Aorta (tissue), 5 donors: Measurements from ENCODE around the gene IKZF5. TPM values are rescaled to one million over a fixed set of nuclear protein-coding genes. Genes with fewer than 3 reads are reported as not detected.

Source experiments
- ATAC-seq: fragments of 200-7000 bp; cut with Tn5 transposase; one replicate; pipeline ENCODE4 v1.9.1; 2022; ENCODE audit warnings: moderate library complexity; ENCODE audit not compliant: low FRiP score
- DNase-seq, 2 donors: peaks; one replicate each; pipeline ENCODE4 v3.0.0-alpha.2; 2020
- H3K27ac ChIP-seq, 2 donors: one replicate each; pipeline ENCODE4 v1.5.1; 2013; ENCODE audit warnings: low read length in 2 of 2, mild to moderate bottlenecking in 2 of 2, moderate library complexity in 2 of 2, control low read depth in 1 of 2, inconsistent platforms in 1 of 2, low read depth in 1 of 2
- H3K27me3 ChIP-seq, 2 donors: one replicate each; pipeline ENCODE4 v1.6.1; 2013; ENCODE audit warnings: control low read depth in 1 of 2, low read length in 1 of 2, mild to moderate bottlenecking in 1 of 2, moderate library complexity in 1 of 2; ENCODE audit not compliant: insufficient read depth in 2 of 2, control insufficient read depth in 1 of 2
- H3K36me3 ChIP-seq, 2 donors: one replicate each; pipeline ENCODE4 v1.6.1; 2013; ENCODE audit warnings: control low read depth in 1 of 2, low read length in 1 of 2, mild to moderate bottlenecking in 1 of 2; ENCODE audit not compliant: insufficient read depth in 2 of 2, control insufficient read depth in 1 of 2
- H3K4me1 ChIP-seq, 2 donors: one replicate each; pipeline ENCODE4 v1.6.1; 2013; ENCODE audit warnings: low read length in 2 of 2, control low read depth in 1 of 2, mild to moderate bottlenecking in 1 of 2, moderate library complexity in 1 of 2; ENCODE audit not compliant: insufficient read depth in 2 of 2, control insufficient read depth in 1 of 2
- H3K4me3 ChIP-seq, 2 donors: one replicate each; pipeline ENCODE4 v1.5.1; 2013; ENCODE audit warnings: low read length in 2 of 2, control low read depth in 1 of 2, mild to moderate bottlenecking in 1 of 2
- H3K9me3 ChIP-seq: one replicate; pipeline ENCODE4 v1.6.1; 2013; ENCODE audit warnings: mild to moderate bottlenecking, low read length; ENCODE audit not compliant: control insufficient read depth
- WGBS, 2 donors: extraction: QIAGEN DNeasy Blood & Tissue Kit; methylation state at CpG; one replicate each; pipeline ENCODE4 v1.1.7; 2013; 5-methylcytosine and 5-hydroxymethylcytosine counted together
- intact Hi-C, 2 donors: fragments of 100-400 bp; cut with DNase I; formaldehyde crosslinking; loops; one replicate each; pipeline versions ENCODE4 v1.14.2 to v1.15.0; 2022
- polyA plus RNA-seq, 2 donors: library from polyadenylated mRNA; stranded (reverse); fragments of 200-250 nt; gene quantifications; one replicate each; pipeline ENCODE4 v1.2.3, GENCODE V29; 2013
- total RNA-seq, 2 donors: library from RNA; stranded (reverse); fragmentation: NEBNext Ultra II Directional; extraction: Animal tissue kit (Norgen Biotek cat#: 25700); gene quantifications; one replicate each; pipeline ENCODE4 v1.2.1, GENCODE V29; 2021
- donor health status: healthy with polysubstance abuse.
- donor health status: Bipolar disorder and iron deficiency.
- donor health status: DM: no; HTN: no; CAD: no.
- donor health status: DM: no; HTN: no; CAD: no.
- donor health status: DM: yes; HTN: yes; CAD: no.

The IKZF5 gene
- total and polyA plus RNA-seq, 4 donors: 6.9 to 21.5 (median 14.1) TPM

GRCh38 chr10:122997864-122998263 lies 10.7 kb downstream of the IKZF5 start:
- 55 to 71% methylated on average over 3 of the region's 3 CpGs for WGBS, 2 donors
- H3K36me3 ChIP-seq: peaks cover 0 to 2% of the 10 kb centered on the region in 2 donors
- H3K27ac ChIP-seq: no peak overlapping the region
- DNase-seq (no peak), ATAC-seq (no peak)
- H3K27me3 ChIP-seq: no peaks in the 10 kb centered on the region
- intact Hi-C loops: no loop called here
- no peak overlapping the region for H3K4me3 ChIP-seq
- no peaks in the 10 kb centered on the region for H3K9me3 ChIP-seq
- no peaks in the 10 kb centered on the region for H3K4me1 ChIP-seq

- no peaks in the 10 kb centered on the region for H3K27me3 ChIP-seq
- H3K4me1 ChIP-seq: no peaks in the 10 kb centered on the region
- H3K4me3 ChIP-seq: no peak overlapping the region
- DNase-seq (no peak), ATAC-seq (no peak)
- H3K27ac ChIP-seq: no peak overlapping the region
- H3K36me3 ChIP-seq: peaks cover 0 to 2% of the 10 kb centered on the region in 2 donors
- no peaks in the 10 kb centered on the region for H3K9me3 ChIP-seq
- WGBS, 2 donors: 90 to 92% methylated on average over 4 of the region's 4 CpGs
- intact Hi-C loops: no loop called here
Measured at GRCh38 chr10:122995936-122996335, 12.7 kb downstream of the IKZF5 start.

GRCh38 chr10:122993797-122994336 lies 14.7 kb downstream of the IKZF5 start:
- whole genome bisulfite sequencing, 2 donors: 91 to 94% methylated on average over 6 of the region's 6 CpGs

GRCh38 chr10:122992031-122992585 lies 16.5 kb downstream of the IKZF5 start:
- Histone ChIP-seq H3K4me3 (no peak overlapping the region), H3K4me1 (no peaks in the 10 kb centered on the region), H3K27me3 (no peaks in the 10 kb centered on the region), H3K9me3 (no peaks in the 10 kb centered on the region), H3K36me3 (peaks cover 0 to under 1% of the 10 kb centered on the region in 2 donors), H3K27ac (no peak overlapping the region)
- ATAC-seq: no peak
- WGBS, 2 donors: 55 to 71% methylated on average over 1 of the region's 1 CpG
- intact Hi-C loops: no loop called here
- DNase-seq: no peak

More at GRCh38 chr10:122993797-122994336, 14.7 kb downstream of the IKZF5 start:
- peaks cover 0 to 2% of the 10 kb centered on the region in 2 donors for H3K36me3 ChIP-seq
- H3K9me3 ChIP-seq: no peaks in the 10 kb centered on the region
- no peaks in the 10 kb centered on the region for H3K27me3 ChIP-seq
- DNase-seq (no peak), ATAC-seq (no peak)
- H3K27ac ChIP-seq: no peak overlapping the region
- no peaks in the 10 kb centered on the region for H3K4me1 ChIP-seq
- intact Hi-C loops: no loop called here
- no peak overlapping the region for H3K4me3 ChIP-seq

- no peaks in the 10 kb centered on the region for H3K27me3 ChIP-seq
- H3K4me1 ChIP-seq: no peaks in the 10 kb centered on the region
- ATAC-seq (no peak), DNase-seq (no peak)
- H3K9me3 ChIP-seq: no peaks in the 10 kb centered on the region
- H3K4me3 ChIP-seq: no peak overlapping the region
- no peaks in the 10 kb centered on the region for H3K36me3 ChIP-seq
- WGBS, 2 donors: 58 to 67% methylated on average over 5 of the region's 5 CpGs
- no peak overlapping the region for H3K27ac ChIP-seq
- intact Hi-C loops: no loop called here
Measured at GRCh38 chr10:122990278-122990677, 18.3 kb downstream of the IKZF5 start.

GRCh38 chr10:122988501-122988900 lies 20.1 kb downstream of the IKZF5 start:
- intact Hi-C loops: loop anchor here in 1 of 2 donors (10.0 kb wide), 1 partner anchor 166 kb away; the partner anchor contains the start of gene BUB3
- Histone ChIP-seq H3K4me3 (no peak overlapping the region), H3K4me1 (no peaks in the 10 kb centered on the region), H3K36me3 (no peaks in the 10 kb centered on the region), H3K27ac (no peak overlapping the region), H3K9me3 (no peaks in the 10 kb centered on the region), H3K27me3 (no peaks in the 10 kb centered on the region)
- DNase-seq: no peak
- whole genome bisulfite sequencing, 2 donors: 63 to 75% methylated on average over 2 of the region's 2 CpGs
- no peak for ATAC-seq

GRCh38 chr10:122986335-122986734 lies 22.3 kb downstream of the IKZF5 start:
- DNase-seq: no peak
- no peak for ATAC-seq
- Histone ChIP-seq H3K27ac (no peak overlapping the region), H3K4me3 (no peak overlapping the region), H3K36me3 (no peaks in the 10 kb centered on the region), H3K9me3 (no peaks in the 10 kb centered on the region), H3K4me1 (no peaks in the 10 kb centered on the region), H3K27me3 (no peaks in the 10 kb centered on the region)
- 66 to 71% methylated on average over 6 of the region's 6 CpGs for WGBS, 2 donors
- intact Hi-C loops: loop anchor here in 1 of 2 donors (10.0 kb wide), 1 partner anchor 168 kb away; the partner anchor contains the start of gene BUB3

GRCh38 chr10:122984708-122985107 lies 23.9 kb downstream of the IKZF5 start:
- Histone ChIP-seq H3K4me3 (no peak overlapping the region), H3K36me3 (no peaks in the 10 kb centered on the region), H3K4me1 (no peaks in the 10 kb centered on the region), H3K27ac (no peak overlapping the region), H3K27me3 (no peaks in the 10 kb centered on the region), H3K9me3 (no peaks in the 10 kb centered on the region)
- ATAC-seq (no peak), DNase-seq (no peak)
- WGBS, 2 donors: 96 to 100% methylated on average over 2 of the region's 2 CpGs
- intact Hi-C loops: loop anchor here in 1 of 2 donors (10.0 kb wide), 1 partner anchor 170 kb away; the partner anchor contains the start of gene BUB3

GRCh38 chr10:122983898-122984297 lies 24.7 kb downstream of the IKZF5 start:
- Histone ChIP-seq H3K27ac (no peak overlapping the region), H3K36me3 (no peaks in the 10 kb centered on the region), H3K4me1 (no peaks in the 10 kb centered on the region), H3K27me3 (no peaks in the 10 kb centered on the region), H3K9me3 (no peaks in the 10 kb centered on the region), H3K4me3 (no peak overlapping the region)
- no peak for DNase-seq
- intact Hi-C loops: loop anchor here in 1 of 2 donors (10.0 kb wide), 1 partner anchor 171 kb away; the partner anchor contains the start of gene BUB3
- 94% methylated on average over 6 of the region's 6 CpGs for WGBS, 2 donors
- ATAC-seq: no peak
